GM23338 (cell line): ENCODE results near the gene TRPC3. TPM values are rescaled to one million over a fixed set of nuclear protein-coding genes. Genes with fewer than 3 reads are reported as not detected.

Experiments
- CREB1 ChIP-seq: fragments of 250-450 bp; sonication (Bioruptor Pico); IDR thresholded peaks from 2 replicates; pipeline ENCODE4 v1.5.0; 2020; ENCODE audit warnings: low read depth, mild to moderate bottlenecking, moderate library complexity
- CTCF ChIP-seq, 2 experiments: fragments of 200-600 bp in 1 of 2; sonication (generic) in 1 of 2; conservative IDR thresholded peaks; 2 replicates each; pipeline versions ENCODE4 v1.5.1 to v1.6.1; 2016 to 2017; ENCODE audit warnings: antibody characterized with exemption in 2 of 2, low read depth in 2 of 2, mild to moderate bottlenecking in 2 of 2, moderate library complexity in 1 of 2
- ETS1 ChIP-seq: IDR thresholded peaks from 2 replicates; pipeline ENCODE4 v1.6.1; 2016; ENCODE audit warnings: antibody characterized with exemption
- EZH2 ChIP-seq: fragments of 200-600 bp; sonication (generic); IDR thresholded peaks from one replicate; pipeline ENCODE4 v1.8.0; 2017; ENCODE audit warnings: antibody characterized with exemption, mild to moderate bottlenecking, low read depth; ENCODE audit not compliant: unreplicated experiment
- EZH2phosphoT487 ChIP-seq: fragments of 200-600 bp; sonication (generic); IDR thresholded peaks from one replicate; pipeline ENCODE4 v1.8.1; 2018; ENCODE audit warnings: antibody characterized with exemption; ENCODE audit not compliant: unreplicated experiment
- JUNB ChIP-seq: IDR thresholded peaks from one replicate; pipeline ENCODE4 v1.6.1; 2016; ENCODE audit warnings: antibody characterized with exemption; ENCODE audit not compliant: unreplicated experiment
- NANOG ChIP-seq: IDR thresholded peaks from 2 replicates; pipeline ENCODE4 v1.6.1; 2016; ENCODE audit warnings: antibody characterized with exemption, borderline replicate concordance
- POLR2AphosphoS5 ChIP-seq: IDR thresholded peaks from 2 replicates; pipeline ENCODE4 v1.6.1; 2016; ENCODE audit warnings: antibody characterized with exemption, low read depth
- STAT1 ChIP-seq: IDR thresholded peaks from one replicate; pipeline ENCODE4 v1.6.1; 2016; ENCODE audit warnings: antibody characterized with exemption; ENCODE audit not compliant: unreplicated experiment
- ZNF114 ChIP-seq: fragments of 250-450 bp; sonication (Bioruptor Pico); IDR thresholded peaks from 2 replicates; pipeline ENCODE4 v1.5.0; 2020; ENCODE audit warnings: mild to moderate bottlenecking, moderate library complexity
- ZNF331 ChIP-seq: fragments of 250-450 bp; sonication (Bioruptor Pico); IDR thresholded peaks from 2 replicates; pipeline ENCODE4 v1.5.0; 2020; ENCODE audit warnings: low read depth, mild to moderate bottlenecking, moderate library complexity
- ZNF462 ChIP-seq: fragments of 250-450 bp; sonication (Bioruptor Pico); IDR thresholded peaks from 2 replicates; pipeline ENCODE4 v1.5.0; 2020; ENCODE audit warnings: mild to moderate bottlenecking, moderate library complexity
- polyA plus RNA-seq: library from polyadenylated mRNA; unstranded; fragments of >200 nt; fragmentation: Nextera tagmentation; extraction: Ambion mirVana; gene quantifications from 2 replicates; pipeline ENCODE4 v1.2.1, GENCODE V29; 2016
- total RNA-seq: library from RNA; depleted of rRNA; stranded (reverse); fragments of >200 nt; shearing (Covaris generic); gene quantifications from 2 replicates; pipeline ENCODE4 v1.2.3, GENCODE V29; 2014

The TRPC3 gene
- total and polyA plus RNA-seq, 2 experiments from 2014 or later: 0.44 to 1.0 TPM

GRCh38 chr4:121923306-121923705, 28.6 kb downstream of the TRPC3 start (continued):
- TF ChIP-seq ZNF462 (CRISPR knock-in tag) (no peak), CTCF (conservative IDR thresholded peaks at IDR 0.05; ENCODE audit: low read depth in 2 of 2) (no peak), EZH2phosphoT487 (no peak), NANOG (no peak), EZH2 (no peak), STAT1 (no peak), CREB1 (CRISPR knock-in tag) (no peak), POLR2AphosphoS5 (no peak), JUNB (no peak), ETS1 (no peak), ZNF331 (CRISPR knock-in tag) (no peak), ZNF114 (no peak)
